H9 (cell line): ENCODE results near the gene IRF2BP2. TPM values are rescaled to one million over a fixed set of nuclear protein-coding genes. Genes with fewer than 3 reads are reported as not detected.

Experiments
- DNase-seq: peaks from one replicate; pipeline ENCODE4 v3.0.0-alpha.2; 2017
- H2AFZ ChIP-seq: one replicate; pipeline ENCODE4 v1.6.1; 2013; ENCODE audit warnings: mild to moderate bottlenecking, low read length, control low read depth, moderate library complexity
- H2AK5ac ChIP-seq: 2 replicates; pipeline ENCODE4 v1.6.1; 2013; ENCODE audit warnings: low read length, control low read depth, mixed read lengths; ENCODE audit not compliant: insufficient read length
- H2BK120ac ChIP-seq: one replicate; pipeline ENCODE4 v1.6.1; 2013; ENCODE audit warnings: low read depth, mild to moderate bottlenecking, low read length, control low read depth, inconsistent platforms; ENCODE audit not compliant: poor library complexity, severe bottlenecking
- H2BK12ac ChIP-seq: 2 replicates; pipeline ENCODE4 v1.6.1; 2013; ENCODE audit warnings: low read length, control low read depth, mixed read lengths, low read depth; ENCODE audit not compliant: insufficient read length
- H2BK15ac ChIP-seq: 2 replicates; pipeline ENCODE4 v1.6.1; 2013; ENCODE audit warnings: low read depth, low read length, control low read depth
- H2BK20ac ChIP-seq: one replicate; pipeline ENCODE4 v1.6.1; 2013; ENCODE audit warnings: low read depth, mild to moderate bottlenecking, low read length, control low read depth, inconsistent platforms; ENCODE audit not compliant: poor library complexity, severe bottlenecking
- H2BK5ac ChIP-seq: 2 replicates; pipeline ENCODE4 v1.6.1; 2013; ENCODE audit warnings: low read length, control low read depth, mixed read lengths; ENCODE audit not compliant: insufficient read length
- H3K14ac ChIP-seq: 2 replicates; pipeline ENCODE4 v1.6.1; 2013; ENCODE audit warnings: low read length, control low read depth; ENCODE audit not compliant: insufficient read depth
- H3K18ac ChIP-seq: 2 replicates; pipeline ENCODE4 v1.6.1; 2013; ENCODE audit warnings: low read depth, mild to moderate bottlenecking, mixed read lengths, low read length, control low read depth; ENCODE audit not compliant: insufficient read length
- H3K23ac ChIP-seq: 2 replicates; pipeline ENCODE4 v1.6.1; 2013; ENCODE audit warnings: low read length, control low read depth, mixed read lengths, low read depth; ENCODE audit not compliant: insufficient read length
- H3K23me2 ChIP-seq: 2 replicates; pipeline ENCODE4 v1.6.1; 2013; ENCODE audit warnings: low read depth, mild to moderate bottlenecking, mixed read lengths, low read length, control low read depth; ENCODE audit not compliant: insufficient read length, poor library complexity, severe bottlenecking
- H3K27ac ChIP-seq: 2 replicates; pipeline ENCODE4 v1.5.1; 2013; ENCODE audit warnings: low read length, control low read depth, mixed read lengths, low read depth; ENCODE audit not compliant: insufficient read length
- H3K27me3 ChIP-seq: 2 replicates; pipeline ENCODE4 v1.6.1; 2013; ENCODE audit warnings: low read length, control low read depth, inconsistent platforms; ENCODE audit not compliant: insufficient read depth
- H3K4ac ChIP-seq: 2 replicates; pipeline ENCODE4 v1.6.1; 2013; ENCODE audit warnings: low read depth, mild to moderate bottlenecking, control low read depth, inconsistent platforms, low read length, moderate library complexity
- H3K4me1 ChIP-seq: 2 replicates; pipeline ENCODE4 v1.6.1; 2013; ENCODE audit warnings: low read length, control low read depth, inconsistent platforms; ENCODE audit not compliant: insufficient read depth
- H3K4me2 ChIP-seq: 2 replicates; pipeline ENCODE4 v1.6.1; 2013; ENCODE audit warnings: low read length, control low read depth, mixed read lengths; ENCODE audit not compliant: insufficient read length, insufficient read depth
- H3K56ac ChIP-seq: 2 replicates; pipeline ENCODE4 v1.6.1; 2013; ENCODE audit warnings: low read depth, mild to moderate bottlenecking, mixed read lengths, low read length, control low read depth; ENCODE audit not compliant: insufficient read length
- H3K79me1 ChIP-seq: 2 replicates; pipeline ENCODE4 v1.6.1; 2013; ENCODE audit warnings: low read depth, mild to moderate bottlenecking, moderate library complexity, low read length, control low read depth, inconsistent platforms; ENCODE audit not compliant: insufficient read depth, poor library complexity, severe bottlenecking
- H3K79me2 ChIP-seq: 2 replicates; pipeline ENCODE4 v1.6.1; 2013; ENCODE audit warnings: low read length, control low read depth, inconsistent platforms; ENCODE audit not compliant: insufficient read depth
- H3K9ac ChIP-seq: 2 replicates; pipeline ENCODE4 v1.6.1; 2013; ENCODE audit warnings: low read length, control low read depth, mixed read lengths; ENCODE audit not compliant: insufficient read length; ENCODE audit errors: extremely low read depth
- H3K9me3 ChIP-seq: one replicate; pipeline ENCODE4 v1.6.1; 2013; ENCODE audit warnings: low read depth, low read length, inconsistent platforms; ENCODE audit not compliant: control insufficient read depth
- H3T11ph ChIP-seq: one replicate; pipeline ENCODE4 v1.6.1; 2013; ENCODE audit warnings: mild to moderate bottlenecking, low read length, control low read depth, inconsistent platforms
- H4K20me1 ChIP-seq: one replicate; pipeline ENCODE4 v1.6.1; 2013; ENCODE audit not compliant: control insufficient read depth, insufficient read length, insufficient read depth
- H4K5ac ChIP-seq: 2 replicates; pipeline ENCODE4 v1.6.1; 2013; ENCODE audit warnings: low read depth, mild to moderate bottlenecking, mixed read lengths, low read length, control low read depth; ENCODE audit not compliant: insufficient read length
- H4K8ac ChIP-seq: replicated peaks from 2 replicates; pipeline ENCODE4 v1.6.1; 2013; ENCODE audit warnings: low read length, control low read depth, mixed read lengths, low read depth; ENCODE audit not compliant: insufficient read length
- H4K91ac ChIP-seq: 2 replicates; pipeline ENCODE4 v1.6.1; 2013; ENCODE audit warnings: low read depth, mild to moderate bottlenecking, moderate library complexity, mixed read lengths, low read length, control low read depth; ENCODE audit not compliant: insufficient read length
- H3K27ac Mint-ChIP-seq, 3 experiments: 2 replicates in 2 of 3; 3 replicates in 1 of 3; pipeline ENCODE4 v1.8.0; 2020 to 2021; ENCODE audit warnings: mixed read lengths in 3 of 3, mild to moderate bottlenecking in 1 of 3, moderate library complexity in 1 of 3
- H3K27me3 Mint-ChIP-seq: 2 replicates; pipeline ENCODE4 v1.8.0; 2021; ENCODE audit warnings: low read depth, mild to moderate bottlenecking, moderate library complexity, mixed read lengths
- H3K36me3 Mint-ChIP-seq, 3 experiments: 2 replicates in 2 of 3; 3 replicates in 1 of 3; pipeline ENCODE4 v1.8.0; 2020 to 2021; ENCODE audit warnings: low read depth in 3 of 3, mixed read lengths in 3 of 3; ENCODE audit not compliant: insufficient read depth in 1 of 3
- H3K4me1 Mint-ChIP-seq, 2 experiments: 2 replicates each; pipeline ENCODE4 v1.8.0; 2020; ENCODE audit warnings: mixed read lengths in 2 of 2
- H3K4me3 Mint-ChIP-seq, 2 experiments: 2 replicates in 1 of 2; 3 replicates in 1 of 2; pipeline ENCODE4 v1.8.0; 2020 to 2021; ENCODE audit warnings: mild to moderate bottlenecking in 2 of 2, mixed read lengths in 2 of 2, moderate library complexity in 1 of 2
- H3K9me3 Mint-ChIP-seq, 2 experiments: 2 replicates in 1 of 2; 3 replicates in 1 of 2; pipeline ENCODE4 v1.8.0; 2020; ENCODE audit warnings: mild to moderate bottlenecking in 2 of 2, mixed read lengths in 2 of 2, moderate library complexity in 1 of 2
- CTCF ChIP-seq: fragments of 200-600 bp; sonication (generic); conservative IDR thresholded peaks from 3 replicates; pipeline ENCODE4 v1.8.0; 2021; ENCODE audit warnings: antibody characterized with exemption, mild to moderate bottlenecking
- WGBS: extraction: QIAGEN DNeasy Blood & Tissue Kit; methylation state at CpG from one replicate; pipeline ENCODE4 v1.1.7; 2013; ENCODE audit warnings: missing lambda C conversion rate, low lambda C conversion rate, mixed read lengths; ENCODE audit not compliant: insufficient read length; ENCODE audit errors: extremely low coverage; 5-methylcytosine and 5-hydroxymethylcytosine counted together
- total RNA-seq: library from RNA; stranded (reverse); gene quantifications from 2 replicates; pipeline ENCODE4 v1.2.1, GENCODE V29; 2021

Gene IRF2BP2
- total RNA-seq, 1 experiment from 2014 or later, result 80.2 TPM

GRCh38 chr1:234614081-234614489 is 4.1 kb upstream of the IRF2BP2 start:
- no peak overlapping the region for H3K27ac ChIP-seq
- no CpG with 5 or more reads among the region's 2 CpGs for WGBS

More at GRCh38 chr1:234614081-234614489, 4.1 kb upstream of the IRF2BP2 start:
- Histone ChIP-seq H3K18ac (no peak overlapping the region), H3K23me2 (peaks cover 5% of the 10 kb centered on the region), H3K14ac (no peak overlapping the region), H2BK120ac (no peak overlapping the region), H3K27me3 (no peaks in the 10 kb centered on the region), H4K8ac (no peak overlapping the region), H2BK12ac (no peak overlapping the region), H3T11ph (no peak overlapping the region), H3K4ac (no peak overlapping the region), H3K9me3 (no peaks in the 10 kb centered on the region), H3K56ac (no peak overlapping the region), H3K9ac (no peak overlapping the region), H3K79me1 (no peaks in the 10 kb centered on the region), H4K20me1 (no peaks in the 10 kb centered on the region), H2AK5ac (no peak overlapping the region), H3K79me2 (no peaks in the 10 kb centered on the region), H3K4me1 (peaks cover 13% of the 10 kb centered on the region; the same call in 1 of the 2 replicates), H4K5ac (no peak overlapping the region), H2BK20ac (no peak overlapping the region), H2BK5ac (no peak overlapping the region), H3K4me2 (no peak overlapping the region), H2BK15ac (no peak overlapping the region), H4K91ac (no peak overlapping the region), H3K23ac (no peak overlapping the region), H2AFZ (no peak overlapping the region)
- no peak for DNase-seq
- Mint-ChIP-seq H3K9me3 (peaks cover 0 to 3% of the 10 kb centered on the region in 2 experiments; a peak in 4 of 5 replicates), H3K36me3 (no peaks in the 10 kb centered on the region; a peak in 1 of 7 replicates), H3K4me3 (no peak overlapping the region), H3K27ac (no peak overlapping the region), H3K4me1 (peaks cover 43 to 46% of the 10 kb centered on the region in 2 experiments), H3K27me3 (no peaks in the 10 kb centered on the region)
- no peak for TF ChIP-seq CTCF
